CD4-positive, alpha-beta memory T cell (primary cell): ENCODE data around the gene MAN1A1. TPM values are rescaled to one million over a fixed set of nuclear protein-coding genes. Genes with fewer than 3 reads are reported as not detected.

Source experiments
- CTCF ChIA-PET: fragments of 350-600 bp; sonication (Branson Sonifier 250); formaldehyde crosslinking; loops from one replicate; lab custom pipeline; 2021; ENCODE audit warnings: inconsistent platforms; ENCODE audit not compliant: partially characterized antibody; lab: Charles Lee
- POLR2A ChIA-PET: fragments of 350-600 bp; sonication (Branson Sonifier 250); formaldehyde crosslinking; loops from one replicate; lab custom pipeline; 2021; ENCODE audit not compliant: partially characterized antibody; lab: Charles Lee
- DNase-seq, 5 donors: peaks; one replicate each; pipeline versions ENCODE4 v3.0.0 to v3.0.0-alpha.2; 2020 to 2022; ENCODE audit warnings: mixed read lengths in 1 of 5
- H3K27ac ChIP-seq: one replicate; pipeline ENCODE4 v1.7.0; 2013; ENCODE audit warnings: low read depth, low read length
- H3K27me3 ChIP-seq: 2 replicates; pipeline ENCODE4 v1.7.0; 2013; ENCODE audit warnings: mild to moderate bottlenecking, low read length, moderate library complexity; ENCODE audit not compliant: insufficient read depth
- H3K36me3 ChIP-seq: 2 replicates; pipeline ENCODE4 v1.7.0; 2013; ENCODE audit warnings: mild to moderate bottlenecking, low read length, moderate library complexity; ENCODE audit not compliant: insufficient read depth
- H3K4me1 ChIP-seq: 2 replicates; pipeline ENCODE4 v1.7.0; 2013; ENCODE audit warnings: mild to moderate bottlenecking, low read length, moderate library complexity; ENCODE audit not compliant: insufficient read depth
- H3K4me3 ChIP-seq, 2 donors: one replicate each; pipeline ENCODE4 v1.7.0; 2013; ENCODE audit warnings: low read length in 2 of 2, mild to moderate bottlenecking in 1 of 2
- H3K9me3 ChIP-seq, 2 donors: one replicate each; pipeline ENCODE4 v1.7.0; 2013; ENCODE audit warnings: low read length in 2 of 2, control low read depth in 1 of 2; ENCODE audit not compliant: control insufficient read depth in 1 of 2
- H3K27ac Mint-ChIP-seq, 7 donors: one replicate each; pipeline ENCODE4 v1.8.0; 2020 to 2021; ENCODE audit warnings: mixed read lengths in 7 of 7, mild to moderate bottlenecking in 6 of 7, inconsistent platforms in 3 of 7, moderate library complexity in 3 of 7
- H3K27me3 Mint-ChIP-seq, 2 donors: one replicate each; pipeline ENCODE4 v1.8.0; 2020 to 2021; ENCODE audit warnings: mixed read lengths in 2 of 2
- H3K36me3 Mint-ChIP-seq, 2 donors: one replicate each; pipeline ENCODE4 v1.8.0; 2020 to 2021; ENCODE audit warnings: mixed read lengths in 2 of 2, inconsistent platforms in 1 of 2, mild to moderate bottlenecking in 1 of 2
- H3K4me1 Mint-ChIP-seq, 4 donors: one replicate each; pipeline ENCODE4 v1.8.0; 2020 to 2021; ENCODE audit warnings: mixed read lengths in 4 of 4, mild to moderate bottlenecking in 1 of 4
- H3K4me3 Mint-ChIP-seq, 8 donors: one replicate each; pipeline ENCODE4 v1.8.0; 2020 to 2021; ENCODE audit warnings: mixed read lengths in 8 of 8, mild to moderate bottlenecking in 7 of 8, moderate library complexity in 6 of 8, inconsistent platforms in 3 of 8
- H3K9me3 Mint-ChIP-seq, 8 donors: one replicate each; pipeline ENCODE4 v1.8.0; 2020 to 2021; ENCODE audit warnings: mixed read lengths in 8 of 8, mild to moderate bottlenecking in 5 of 8, inconsistent platforms in 3 of 8, moderate library complexity in 1 of 8
- intact Hi-C: fragments of 100-400 bp; cut with micrococcal nuclease; formaldehyde crosslinking; loops from one replicate; pipeline ENCODE4 v1.15.1; 2023
- polyA plus RNA-seq, 2 donors: library from polyadenylated mRNA; unstranded; fragments of 300-500 nt; fragmentation: Illumina TruSeq; gene quantifications; one replicate each; pipeline ENCODE4 v1.2.3, GENCODE V29; 2021
- total RNA-seq, 2 experiments: library from RNA; stranded (reverse); gene quantifications; one replicate each; pipeline ENCODE4 v1.2.3, GENCODE V29; 2021

The MAN1A1 gene
- total and polyA plus RNA-seq, 4 experiments from 2014 or later, result 12.3 to 14.7 (median 12.3) TPM

DNA sequence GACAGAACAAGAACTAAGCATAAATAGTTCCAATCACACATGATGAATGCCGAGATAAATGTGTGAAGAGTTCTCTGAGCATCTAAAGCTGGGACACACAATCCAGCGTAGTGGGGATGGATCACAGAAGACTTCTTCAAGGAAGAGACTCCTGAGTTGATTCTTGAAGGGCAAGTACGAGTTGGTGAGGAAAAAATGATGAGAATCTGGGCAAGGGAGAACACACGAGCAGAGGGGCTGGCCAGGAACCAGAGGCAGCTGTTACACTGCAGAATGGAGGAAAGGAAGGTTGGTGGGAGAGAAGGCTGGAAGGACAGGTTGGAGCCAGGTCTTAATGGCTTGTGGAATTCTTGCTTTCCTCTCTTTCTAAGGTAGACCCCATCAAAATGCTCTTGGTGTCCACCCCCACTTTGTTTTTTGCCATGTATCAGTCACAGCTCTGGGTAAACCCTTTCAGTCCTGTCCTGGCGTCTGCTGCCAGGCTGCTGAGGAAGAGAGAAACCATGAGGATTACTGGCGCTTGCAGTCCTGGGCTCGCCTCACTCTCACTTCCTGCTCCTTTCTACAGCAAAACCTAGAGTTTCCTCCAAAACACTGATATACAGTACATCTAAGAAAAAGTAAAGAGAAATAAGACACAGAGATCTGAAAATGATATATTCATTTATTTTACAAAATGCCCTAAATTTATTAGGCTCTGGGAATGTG is 143.5 kb downstream of the MAN1A1 start:
- H3K4me1 Mint-ChIP-seq, result peaks cover 0 to 3% (median 0%) of the 10 kb centered on the region in 4 donors
- H3K36me3 Mint-ChIP-seq, result peaks cover 23 to 27% of the 10 kb centered on the region in 2 donors
- Histone ChIP-seq H3K27ac (no peak overlapping the region), H3K4me1 (no peaks in the 10 kb centered on the region), H3K27me3 (no peaks in the 10 kb centered on the region), H3K4me3 (no peak overlapping the region), H3K36me3 (peaks cover 5% of the 10 kb centered on the region), H3K9me3 (no peaks in the 10 kb centered on the region)
- no peaks in the 10 kb centered on the region for H3K27me3 Mint-ChIP-seq
- ChIA-PET POLR2A (no interaction called here), CTCF (no interaction called here)
- H3K27ac Mint-ChIP-seq, result peak overlapping the region in 1 of 7 donors; percentile 45
- no peak overlapping the region for H3K4me3 Mint-ChIP-seq
- no peaks in the 10 kb centered on the region for H3K9me3 Mint-ChIP-seq
- no peak for DNase-seq
- intact Hi-C loops, result no loop called here

DNA sequence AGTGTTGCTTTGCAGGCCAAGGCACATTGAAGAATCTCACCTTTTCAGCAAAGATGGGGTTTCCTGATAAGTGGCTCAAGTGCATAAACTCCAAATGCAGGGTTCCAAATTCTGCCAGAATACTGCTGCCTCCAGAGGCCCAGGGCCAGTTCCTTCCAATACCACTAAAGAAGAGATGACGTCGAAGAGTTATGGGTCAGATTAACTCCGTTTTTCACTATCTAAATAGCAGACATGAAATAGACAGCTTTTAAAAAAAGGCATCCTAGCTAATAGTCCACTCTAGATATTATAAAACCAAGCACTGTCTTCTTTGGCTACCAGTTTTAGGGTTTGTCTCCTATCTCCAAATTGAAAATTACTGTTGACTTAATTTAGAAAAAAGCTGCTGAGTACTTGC is 144.8 kb downstream of the MAN1A1 start:
- H3K9me3 Mint-ChIP-seq, result no peaks in the 10 kb centered on the region
- ChIA-PET CTCF (no interaction called here), POLR2A (no interaction called here)
- H3K4me3 Mint-ChIP-seq, result no peak overlapping the region
- H3K27ac Mint-ChIP-seq, result peak overlapping the region in 1 of 7 donors; percentile 61
- no peak for DNase-seq
- Histone ChIP-seq H3K36me3 (peaks cover 9% of the 10 kb centered on the region), H3K27me3 (no peaks in the 10 kb centered on the region), H3K4me1 (no peaks in the 10 kb centered on the region), H3K4me3 (no peak overlapping the region), H3K9me3 (no peaks in the 10 kb centered on the region), H3K27ac (no peak overlapping the region)
- intact Hi-C loops, result no loop called here
- H3K36me3 Mint-ChIP-seq, result peaks cover 24 to 33% of the 10 kb centered on the region in 2 donors
- no peaks in the 10 kb centered on the region for H3K27me3 Mint-ChIP-seq
- H3K4me1 Mint-ChIP-seq, result peaks cover 0 to 3% (median 0%) of the 10 kb centered on the region in 4 donors

DNA sequence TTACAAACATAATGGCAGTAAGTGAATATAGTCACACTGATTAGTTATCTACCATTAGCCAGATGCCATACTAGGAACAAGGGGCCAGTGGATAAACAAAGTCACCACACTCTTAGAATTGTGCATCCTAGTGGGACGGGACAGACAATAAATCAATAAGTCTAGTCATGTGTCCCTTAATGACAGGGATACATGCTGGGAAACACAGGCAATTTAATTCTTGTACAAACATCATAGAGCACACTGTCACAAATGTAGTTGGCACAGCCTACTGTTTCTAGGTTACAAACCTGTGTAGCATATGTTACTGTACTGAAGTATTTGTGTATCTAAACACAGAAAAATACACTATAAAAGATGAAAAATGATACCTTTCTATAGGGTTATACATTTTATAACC is 148.1 kb downstream of the MAN1A1 start:
- peaks cover 9% of the 10 kb centered on the region for H3K36me3 ChIP-seq
- DNase-seq, result no peak
- no peaks in the 10 kb centered on the region for H3K27me3 ChIP-seq
- ChIA-PET CTCF (no interaction called here), POLR2A (no interaction called here)
- H3K27ac ChIP-seq, result no peak overlapping the region
- intact Hi-C loops, result no loop called here
- Mint-ChIP-seq H3K27ac (no peak overlapping the region), H3K4me3 (no peak overlapping the region), H3K9me3 (no peaks in the 10 kb centered on the region), H3K27me3 (no peaks in the 10 kb centered on the region), H3K4me1 (peaks cover 0 to 3% (median 0%) of the 10 kb centered on the region in 4 donors), H3K36me3 (peaks cover 36 to 41% of the 10 kb centered on the region in 2 donors)
- H3K9me3 ChIP-seq, result no peaks in the 10 kb centered on the region
- no peaks in the 10 kb centered on the region for H3K4me1 ChIP-seq
- no peak overlapping the region for H3K4me3 ChIP-seq

DNA sequence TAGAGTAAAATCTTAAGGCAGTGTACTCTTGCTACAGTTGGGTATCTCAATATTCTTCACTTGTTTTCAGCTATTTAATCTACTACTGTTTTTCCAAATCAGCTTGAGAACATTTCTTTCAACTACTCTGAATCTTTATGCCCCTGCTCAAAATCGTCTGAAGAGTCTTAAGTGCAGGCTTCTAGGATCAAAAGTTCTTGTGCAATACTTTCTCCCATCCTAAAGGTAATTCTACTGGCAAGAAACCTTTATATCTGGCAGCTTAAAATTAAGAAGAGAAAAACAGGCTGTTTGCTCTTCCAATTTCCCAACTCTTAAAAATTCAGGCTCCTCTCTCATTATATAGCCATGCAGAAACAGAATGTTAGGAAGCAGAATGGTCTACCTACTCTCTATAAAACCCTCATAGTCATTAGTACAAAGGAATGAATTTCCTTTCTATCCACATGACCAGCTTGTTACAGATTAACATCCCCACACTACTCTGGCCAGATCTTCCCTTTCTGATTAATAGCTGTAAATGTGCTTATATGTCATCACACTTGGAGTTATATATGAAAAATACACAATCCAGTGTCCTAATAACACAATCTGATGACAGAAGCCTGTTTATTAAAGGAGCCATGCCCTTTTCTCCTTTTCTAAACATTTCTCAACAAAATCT is 148.9 kb downstream of the MAN1A1 start:
- Histone ChIP-seq H3K9me3 (no peaks in the 10 kb centered on the region), H3K27ac (no peak overlapping the region), H3K4me1 (no peaks in the 10 kb centered on the region), H3K27me3 (no peaks in the 10 kb centered on the region), H3K36me3 (peaks cover 9% of the 10 kb centered on the region), H3K4me3 (no peak overlapping the region)
- Mint-ChIP-seq H3K27ac (no peak overlapping the region), H3K4me3 (no peak overlapping the region), H3K36me3 (peaks cover 39 to 45% of the 10 kb centered on the region in 2 donors), H3K27me3 (no peaks in the 10 kb centered on the region), H3K9me3 (no peaks in the 10 kb centered on the region), H3K4me1 (no peaks in the 10 kb centered on the region)
- CTCF ChIA-PET, result no interaction called here
- no peak for DNase-seq
- POLR2A ChIA-PET, result no interaction called here
- intact Hi-C loops, result no loop called here

DNA sequence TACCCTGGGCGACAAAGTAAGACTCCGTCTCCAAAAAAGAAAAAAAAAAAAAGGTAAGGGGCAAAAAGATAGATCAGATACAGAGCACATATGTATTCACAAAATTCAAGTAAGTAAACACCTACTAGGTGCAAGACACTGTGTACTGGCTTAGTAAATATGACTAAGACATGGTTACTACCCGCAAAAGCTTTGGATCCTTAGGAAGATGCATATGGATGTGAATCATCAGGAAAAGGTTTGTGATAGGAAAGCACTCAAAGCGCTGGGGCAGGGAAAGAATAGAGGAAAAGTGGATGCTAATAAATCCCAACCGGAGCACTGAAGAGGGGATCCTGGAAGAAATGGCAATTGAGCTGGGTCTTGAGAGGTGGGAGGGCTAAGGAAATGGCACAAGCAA is 152.3 kb downstream of the MAN1A1 start:
- DNase-seq, result no peak
- Histone ChIP-seq H3K4me1 (no peaks in the 10 kb centered on the region), H3K9me3 (no peaks in the 10 kb centered on the region), H3K4me3 (no peak overlapping the region), H3K36me3 (peaks cover 5% of the 10 kb centered on the region), H3K27me3 (no peaks in the 10 kb centered on the region), H3K27ac (no peak overlapping the region)
- intact Hi-C loops, result no loop called here
- Mint-ChIP-seq H3K4me1 (peaks cover 0 to 4% (median 0%) of the 10 kb centered on the region in 4 donors), H3K36me3 (peaks cover 32 to 40% of the 10 kb centered on the region in 2 donors), H3K27me3 (no peaks in the 10 kb centered on the region), H3K27ac (no peak overlapping the region), H3K4me3 (no peak overlapping the region), H3K9me3 (no peaks in the 10 kb centered on the region)
- ChIA-PET CTCF (no interaction called here), POLR2A (no interaction called here)

DNA sequence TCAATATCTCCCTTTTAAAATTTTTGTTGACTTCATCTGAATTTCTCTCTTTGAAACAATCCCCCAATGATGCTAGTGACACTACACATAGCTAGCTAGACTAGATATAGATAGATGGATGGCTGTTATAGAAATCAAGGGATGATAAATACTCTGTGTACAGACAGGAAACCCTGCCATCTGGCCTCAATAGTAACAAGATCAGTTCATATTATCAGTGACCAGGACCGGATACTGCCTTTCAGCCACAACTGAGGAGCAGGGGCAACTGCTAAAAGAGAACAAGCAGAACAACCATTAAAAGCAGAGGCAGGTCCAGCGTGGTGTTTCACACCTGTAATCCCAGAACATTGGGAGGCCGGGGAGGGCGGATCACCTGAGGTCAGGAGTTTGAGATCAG is 152.8 kb downstream of the MAN1A1 start:
- peaks cover 5% of the 10 kb centered on the region for H3K36me3 ChIP-seq
- CTCF ChIA-PET, result no interaction called here

DNA sequence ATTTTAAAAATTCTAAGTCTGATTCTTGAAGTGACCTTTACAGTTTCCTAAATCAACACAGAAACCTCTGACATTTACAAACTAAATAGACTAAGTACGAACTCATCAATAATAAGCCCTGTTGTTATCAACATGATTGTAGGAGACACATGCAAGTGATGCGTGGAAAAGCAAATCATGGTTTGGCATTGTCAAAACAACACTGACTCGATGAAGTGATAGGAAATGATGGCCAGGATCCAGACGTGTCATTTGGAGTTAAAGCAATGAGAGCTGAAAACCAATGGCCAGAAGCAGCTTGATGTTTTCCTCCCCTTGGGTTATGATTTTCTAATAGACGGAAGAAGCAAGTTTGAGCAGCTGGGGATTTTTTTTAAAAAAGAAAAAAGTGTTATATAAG is 153.7 kb downstream of the MAN1A1 start:
- H3K4me3 ChIP-seq, result no peak overlapping the region
- no peaks in the 10 kb centered on the region for H3K9me3 Mint-ChIP-seq
- peaks cover 2% of the 10 kb centered on the region for H3K36me3 ChIP-seq
- peaks cover 34% of the 10 kb centered on the region in 2 donors for H3K36me3 Mint-ChIP-seq
- intact Hi-C loops, result no loop called here
- no peak overlapping the region for H3K4me3 Mint-ChIP-seq
- H3K27ac ChIP-seq, result no peak overlapping the region
- peaks cover 0 to 4% (median 0%) of the 10 kb centered on the region in 4 donors for H3K4me1 Mint-ChIP-seq
- ChIA-PET POLR2A (no interaction called here), CTCF (no interaction called here)
- DNase-seq, result no peak
- no peaks in the 10 kb centered on the region for H3K27me3 ChIP-seq
- H3K9me3 ChIP-seq, result no peaks in the 10 kb centered on the region
- no peaks in the 10 kb centered on the region for H3K4me1 ChIP-seq
- no peak overlapping the region for H3K27ac Mint-ChIP-seq
- H3K27me3 Mint-ChIP-seq, result no peaks in the 10 kb centered on the region

More for the DNA sequence above, 152.8 kb downstream of the MAN1A1 start:
- H3K9me3 ChIP-seq, result no peaks in the 10 kb centered on the region
- H3K4me3 ChIP-seq, result no peak overlapping the region
- H3K9me3 Mint-ChIP-seq, result no peaks in the 10 kb centered on the region
- DNase-seq, result no peak
- H3K27me3 Mint-ChIP-seq, result no peaks in the 10 kb centered on the region
- no peak overlapping the region for H3K4me3 Mint-ChIP-seq
- H3K27ac Mint-ChIP-seq, result peak overlapping the region in 1 of 7 donors; percentile 45
- intact Hi-C loops, result no loop called here
- H3K27me3 ChIP-seq, result no peaks in the 10 kb centered on the region
- H3K4me1 Mint-ChIP-seq, result peaks cover 0 to 4% (median 0%) of the 10 kb centered on the region in 4 donors
- peaks cover 36 to 39% of the 10 kb centered on the region in 2 donors for H3K36me3 Mint-ChIP-seq
- H3K27ac ChIP-seq, result no peak overlapping the region
- no peaks in the 10 kb centered on the region for H3K4me1 ChIP-seq
- POLR2A ChIA-PET, result no interaction called here
